ENCODE measurements around the gene TMEM125.
A peak's percentile ranks its signal among the peaks of the same experiment; 100 is the strongest.

The TMEM125 gene

GRCh38 chr1:43284546-43285110 lies 14.8 kb downstream of the TMEM125 start:
- H3K4me1 Mint-ChIP-seq (ENCODE audit: low read depth in 2 of 2), result peaks cover 0 to 4% of the 10 kb centered on the region in 2 donors
- no peak overlapping the region for H3K27ac Mint-ChIP-seq
- H3K27me3 Mint-ChIP-seq, result peaks cover 17 to 26% of the 10 kb centered on the region in 2 donors
- no peaks in the 10 kb centered on the region for H3K36me3 Mint-ChIP-seq (ENCODE audit: insufficient read depth)
- DNase-seq, result no peak
- no peak for ATAC-seq (replicated peaks)
- H3K4me3 Mint-ChIP-seq, result no peak overlapping the region
- no peaks in the 10 kb centered on the region for H3K9me3 Mint-ChIP-seq

- ATAC-seq (replicated peaks), result no peak
These were observed 15.6 kb downstream of the TMEM125 start, which contains the start of gene C1orf210 for GRCh38 chr1:43285269-43285990. C1orf210 (minus strand) TSS chr1:43285581; CDS start chr1:43283270, 2,311 bp downstream.

GRCh38 chr1:43286115-43286514 lies 16.3 kb downstream of the TMEM125 start:
- DNase-seq (no peak), ATAC-seq (replicated peaks) (no peak)
- Mint-ChIP-seq H3K9me3 (no peaks in the 10 kb centered on the region), H3K4me3 (no peak overlapping the region), H3K36me3 (ENCODE audit: insufficient read depth) (no peaks in the 10 kb centered on the region), H3K27me3 (peaks cover 2 to 18% of the 10 kb centered on the region in 2 donors), H3K27ac (no peak overlapping the region), H3K4me1 (ENCODE audit: low read depth in 2 of 2) (peaks cover 0 to 4% of the 10 kb centered on the region in 2 donors)

More at GRCh38 chr1:43285269-43285990, 15.6 kb downstream of the TMEM125 start, which contains the start of gene C1orf210:
- Mint-ChIP-seq H3K27ac (no peak within 1 kb of the TSS), H3K9me3 (no peaks in the 10 kb centered on the region), H3K4me1 (ENCODE audit: low read depth in 2 of 2) (peaks cover 0 to 4% of the 10 kb centered on the region in 2 donors), H3K27me3 (peaks cover 9 to 18% of the 10 kb centered on the region in 2 donors), H3K36me3 (ENCODE audit: insufficient read depth) (no peaks in the 10 kb centered on the region), H3K4me3 (no peak within 1 kb of the TSS)
- no peak for DNase-seq

GRCh38 chr1:43286533-43286932 lies 16.8 kb downstream of the TMEM125 start:
- peaks cover 0 to 18% of the 10 kb centered on the region in 2 donors for H3K27me3 Mint-ChIP-seq
- no peaks in the 10 kb centered on the region for H3K36me3 Mint-ChIP-seq (ENCODE audit: insufficient read depth)
- DNase-seq (no peak), ATAC-seq (replicated peaks) (no peak)
- peaks cover 0 to 4% of the 10 kb centered on the region in 2 donors for H3K4me1 Mint-ChIP-seq (ENCODE audit: low read depth in 2 of 2)
- H3K27ac Mint-ChIP-seq, result no peak overlapping the region
- no peak overlapping the region for H3K4me3 Mint-ChIP-seq
- H3K9me3 Mint-ChIP-seq, result no peaks in the 10 kb centered on the region

- Mint-ChIP-seq H3K27me3 (peaks cover 0 to 13% of the 10 kb centered on the region in 2 donors), H3K4me1 (ENCODE audit: low read depth in 2 of 2) (peaks cover 0 to 4% of the 10 kb centered on the region in 2 donors), H3K27ac (no peak overlapping the region), H3K9me3 (no peaks in the 10 kb centered on the region), H3K36me3 (ENCODE audit: insufficient read depth) (no peaks in the 10 kb centered on the region), H3K4me3 (no peak overlapping the region)
- DNase-seq (no peak), ATAC-seq (replicated peaks) (no peak)
These were observed 18.4 kb downstream of the TMEM125 start for GRCh38 chr1:43288058-43288784.

- H3K9me3 Mint-ChIP-seq, result no peaks in the 10 kb centered on the region
- peaks cover 0 to 4% of the 10 kb centered on the region in 2 donors for H3K4me1 Mint-ChIP-seq (ENCODE audit: low read depth in 2 of 2)
- no peak overlapping the region for H3K27ac Mint-ChIP-seq
- no peaks in the 10 kb centered on the region for H3K36me3 Mint-ChIP-seq (ENCODE audit: insufficient read depth)
- no peak for ATAC-seq (replicated peaks)
- H3K4me3 Mint-ChIP-seq, result no peak overlapping the region
- DNase-seq, result no peak
- H3K27me3 Mint-ChIP-seq, result peaks cover 0 to 13% of the 10 kb centered on the region in 2 donors
These were observed 19.3 kb downstream of the TMEM125 start for GRCh38 chr1:43288785-43289706.

GRCh38 chr1:43292216-43292615 lies 22.4 kb downstream of the TMEM125 start:
- H3K9me3 Mint-ChIP-seq, result no peaks in the 10 kb centered on the region
- no peaks in the 10 kb centered on the region for H3K36me3 Mint-ChIP-seq (ENCODE audit: insufficient read depth)
- peaks cover 0 to 3% of the 10 kb centered on the region in 2 donors for H3K27me3 Mint-ChIP-seq
- peaks cover 0 to 4% of the 10 kb centered on the region in 2 donors for H3K4me1 Mint-ChIP-seq (ENCODE audit: low read depth in 2 of 2)
- DNase-seq (no peak), ATAC-seq (replicated peaks) (no peak)
- no peak overlapping the region for H3K27ac Mint-ChIP-seq
- H3K4me3 Mint-ChIP-seq, result no peak overlapping the region

GRCh38 chr1:43292679-43293078 lies 22.9 kb downstream of the TMEM125 start:
- Mint-ChIP-seq H3K4me3 (no peak overlapping the region), H3K36me3 (ENCODE audit: insufficient read depth) (no peaks in the 10 kb centered on the region), H3K27me3 (no peaks in the 10 kb centered on the region), H3K27ac (no peak overlapping the region), H3K4me1 (ENCODE audit: low read depth in 2 of 2) (peaks cover 0 to 4% of the 10 kb centered on the region in 2 donors), H3K9me3 (no peaks in the 10 kb centered on the region)
- ATAC-seq (replicated peaks) (no peak), DNase-seq (no peak)

GRCh38 chr1:43293176-43293575 lies 23.4 kb downstream of the TMEM125 start:
- H3K27ac Mint-ChIP-seq, result no peak overlapping the region
- DNase-seq (no peak), ATAC-seq (replicated peaks) (no peak)
- peaks cover 0 to 4% of the 10 kb centered on the region in 2 donors for H3K4me1 Mint-ChIP-seq (ENCODE audit: low read depth in 2 of 2)
- H3K4me3 Mint-ChIP-seq, result no peak overlapping the region
- peaks cover 3% of the 10 kb centered on the region for H3K36me3 Mint-ChIP-seq (ENCODE audit: insufficient read depth)
- H3K9me3 Mint-ChIP-seq, result no peaks in the 10 kb centered on the region
- H3K27me3 Mint-ChIP-seq, result no peaks in the 10 kb centered on the region

- DNase-seq (no peak), ATAC-seq (replicated peaks) (no peak)
- no peak overlapping the region for H3K27ac Mint-ChIP-seq
- no peaks in the 10 kb centered on the region for H3K27me3 Mint-ChIP-seq
- H3K36me3 Mint-ChIP-seq (ENCODE audit: insufficient read depth), result peaks cover 3% of the 10 kb centered on the region
- no peak overlapping the region for H3K4me3 Mint-ChIP-seq
- H3K4me1 Mint-ChIP-seq (ENCODE audit: low read depth in 2 of 2), result peaks cover 0 to 4% of the 10 kb centered on the region in 2 donors
- H3K9me3 Mint-ChIP-seq, result no peaks in the 10 kb centered on the region
These were observed 24.3 kb downstream of the TMEM125 start for GRCh38 chr1:43293896-43294760.

- DNase-seq (no peak), ATAC-seq (replicated peaks) (no peak)
- Mint-ChIP-seq H3K9me3 (no peaks in the 10 kb centered on the region), H3K27ac (no peak overlapping the region), H3K36me3 (ENCODE audit: insufficient read depth) (peaks cover 3% of the 10 kb centered on the region), H3K4me3 (no peak overlapping the region), H3K27me3 (no peaks in the 10 kb centered on the region), H3K4me1 (ENCODE audit: low read depth in 2 of 2) (peaks cover 0 to 4% of the 10 kb centered on the region in 2 donors)
These were observed 25.0 kb downstream of the TMEM125 start for GRCh38 chr1:43294761-43295160.

GRCh38 chr1:43296207-43296606 lies 26.4 kb downstream of the TMEM125 start:
- DNase-seq (no peak), ATAC-seq (replicated peaks) (no peak)
- H3K4me1 Mint-ChIP-seq (ENCODE audit: low read depth in 2 of 2), result peaks cover 1 to 4% of the 10 kb centered on the region in 2 donors
- no peak overlapping the region for H3K4me3 Mint-ChIP-seq
- H3K27me3 Mint-ChIP-seq, result no peaks in the 10 kb centered on the region
- no peaks in the 10 kb centered on the region for H3K9me3 Mint-ChIP-seq
- peaks cover 3% of the 10 kb centered on the region for H3K36me3 Mint-ChIP-seq (ENCODE audit: insufficient read depth)
- peak overlapping the region in 1 of 2 donors; percentile 50 for H3K27ac Mint-ChIP-seq

All from effector memory CD8-positive, alpha-beta T cell (primary cell).